OCI-M1 (cell line): ENCODE data around the gene KNSTRN.

ENCODE experiments used
- DNase-seq: peaks from one replicate; lab custom pipeline; 2025; lab: John Stamatoyannopoulos, UW

Gene KNSTRN

DNA sequence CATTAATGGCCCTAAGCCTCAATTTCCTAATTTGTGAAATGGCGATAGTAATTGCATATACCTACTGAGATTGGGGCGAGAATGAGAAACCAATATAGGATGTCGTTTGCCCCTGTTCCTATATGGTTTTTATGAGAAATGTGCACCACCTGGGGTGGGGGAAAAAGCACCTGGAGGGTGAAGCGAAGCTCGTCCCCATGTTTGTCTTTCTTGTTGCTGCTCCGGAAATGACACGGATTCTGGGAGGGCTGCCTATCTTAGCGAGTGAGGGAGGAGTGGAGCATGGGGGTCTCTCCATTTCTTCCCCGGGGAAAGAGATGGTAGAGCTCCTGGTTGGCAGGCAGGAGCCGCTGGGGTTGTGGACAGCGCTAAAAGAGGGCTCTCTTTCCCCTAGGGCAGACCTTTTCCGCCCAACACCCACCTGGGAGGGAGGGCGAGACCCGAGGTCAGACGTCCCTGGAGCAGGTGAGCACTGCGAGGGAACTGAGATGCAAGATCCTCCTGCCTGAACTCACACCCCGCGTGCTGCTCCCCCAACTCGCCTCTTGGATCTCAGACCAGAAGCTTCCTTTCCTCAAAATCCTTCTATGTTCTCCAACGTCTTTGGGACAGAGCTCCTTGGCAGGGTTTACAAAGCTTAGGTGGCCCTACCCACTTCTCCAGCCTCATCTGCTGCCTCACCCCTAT lies 52.6 kb downstream of the KNSTRN start:
- no peak for DNase-seq

GRCh38 chr15:40435710-40436089 lies 53.2 kb downstream of the KNSTRN start:
- no peak for DNase-seq

DNA sequence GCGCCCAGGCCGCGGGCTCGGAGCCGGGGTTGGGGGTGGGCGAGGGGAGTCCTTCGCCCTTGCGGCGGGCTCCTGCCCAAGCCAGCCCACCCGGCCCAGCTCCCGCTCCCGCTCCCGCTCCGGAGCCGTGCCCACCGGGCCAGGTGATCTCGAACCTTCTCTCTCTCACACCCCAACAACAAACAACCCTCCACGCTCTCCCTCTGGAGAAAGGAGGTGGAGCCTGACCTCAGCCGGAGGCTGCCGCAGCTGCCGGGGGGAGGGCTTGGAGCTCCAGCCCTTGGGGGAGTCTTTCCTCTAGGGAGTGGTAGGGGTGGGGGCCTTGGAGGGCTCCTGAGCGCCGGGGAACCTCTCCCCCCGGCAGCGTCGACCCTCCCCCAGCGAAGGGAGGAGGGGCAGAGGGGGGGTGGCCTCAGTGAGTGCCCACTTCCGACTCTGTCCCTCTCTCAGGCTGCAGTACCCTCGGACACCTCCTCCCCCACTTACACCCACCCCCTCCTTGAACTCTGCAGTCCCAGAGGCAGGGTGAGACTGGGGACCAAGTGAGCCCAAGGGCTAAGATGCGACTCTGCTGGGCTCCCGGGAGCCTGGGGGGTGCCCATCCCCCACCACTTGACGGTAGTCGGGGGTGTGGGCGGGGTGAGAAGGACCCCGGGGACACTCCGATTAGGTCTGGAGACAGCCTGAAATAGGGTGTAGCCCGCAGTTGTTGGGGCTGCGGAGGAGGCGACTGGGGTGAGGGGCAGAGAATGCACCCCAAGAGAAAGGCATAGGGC lies 53.8 kb downstream of the KNSTRN start:
- no peak for DNase-seq

GRCh38 chr15:40436892-40437751 lies 54.6 kb downstream of the KNSTRN start:
- peak; percentile 28 for DNase-seq

- no peak for DNase-seq
Observed at GRCh38 chr15:40437752-40438687, 55.5 kb downstream of the KNSTRN start.

GRCh38 chr15:40438712-40439111 lies 56.2 kb downstream of the KNSTRN start:
- no peak for DNase-seq

GRCh38 chr15:40439461-40439959 lies 57.0 kb downstream of the KNSTRN start:
- DNase-seq, result peak; percentile 49

- DNase-seq, result peak; percentile 57
Observed at GRCh38 chr15:40439960-40440742, 57.6 kb downstream of the KNSTRN start.

- peak; percentile 96 for DNase-seq
Observed at GRCh38 chr15:40440743-40441564, 58.4 kb downstream of the KNSTRN start, which contains the start of gene BAHD1. Gene BAHD1, plus strand, starts transcription at chr15:40440953. Its CDS starts 17,512 bp downstream, at chr15:40458465.

GRCh38 chr15:40441565-40442531 lies 59.3 kb downstream of the KNSTRN start:
- DNase-seq, result peak; percentile 28

- DNase-seq, result no peak
Observed at GRCh38 chr15:40443255-40443654, 60.7 kb downstream of the KNSTRN start.

GRCh38 chr15:40443846-40444245 lies 61.3 kb downstream of the KNSTRN start:
- no peak for DNase-seq
